BLaER1 treated with 17β-estradiol and CSF1 and Interleukin-3, amounts not matched to agents 10 nM and 100 nM (cell line): ENCODE measurements around the gene HPSE.
A peak's percentile ranks its signal among the peaks of the same experiment; 100 is the strongest.

ENCODE experiments used
- H3K27ac ChIP-seq, 11 experiments: shearing (Covaris generic); formaldehyde crosslinking; 2 replicates each; pipeline ENCODE4 v1.8.1; 2022
- H3K27me3 ChIP-seq, 11 experiments: shearing (Covaris generic); formaldehyde crosslinking; 2 replicates each; pipeline ENCODE4 v1.8.1; 2022
- H3K36me3 ChIP-seq, 11 experiments: shearing (Covaris generic); formaldehyde crosslinking; 2 replicates each; pipeline ENCODE4 v1.8.1; 2022
- H3K4me1 ChIP-seq, 10 experiments: shearing (Covaris generic); formaldehyde crosslinking; 2 replicates each; pipeline ENCODE4 v1.8.1; 2022
- H3K4me2 ChIP-seq, 11 experiments: shearing (Covaris generic); formaldehyde crosslinking; 2 replicates each; pipeline ENCODE4 v1.8.1; 2022
- H3K4me3 ChIP-seq, 10 experiments: shearing (Covaris generic); formaldehyde crosslinking; 2 replicates each; pipeline ENCODE4 v1.8.1; 2022
- H3K9ac ChIP-seq, 11 experiments: shearing (Covaris generic); formaldehyde crosslinking; 2 replicates each; pipeline ENCODE4 v1.8.1; 2022
- H3K9me3 ChIP-seq, 11 experiments: shearing (Covaris generic); formaldehyde crosslinking; replicated peaks in 1 of 11; 2 replicates each; pipeline ENCODE4 v1.8.1; 2022
- H4K20me1 ChIP-seq, 11 experiments: shearing (Covaris generic); formaldehyde crosslinking; 2 replicates each; pipeline ENCODE4 v1.8.1; 2022
- Cebpa-rat ChIP-seq, 11 experiments: shearing (Covaris generic); IDR thresholded peaks; 2 replicates each; pipeline ENCODE4 v1.8.1; 2022

HPSE gene

GRCh38 chr4:83269256-83269655, 65.4 kb downstream of the HPSE start:
- H3K4me2 ChIP-seq, result no peak overlapping the region
- no peaks in the 10 kb centered on the region for H4K20me1 ChIP-seq
- H3K27me3 ChIP-seq, result no peaks in the 10 kb centered on the region
- H3K9me3 ChIP-seq, result no peaks in the 10 kb centered on the region
- H3K27ac ChIP-seq, result no peak overlapping the region
- H3K36me3 ChIP-seq, result peaks cover 72 to 100% (median 95%) of the 10 kb centered on the region in 11 experiments
- H3K4me3 ChIP-seq, result no peak overlapping the region
- TF ChIP-seq Cebpa-rat (IDR thresholded peaks at IDR 0.05), result no peak
- H3K9ac ChIP-seq, result no peak overlapping the region
- H3K4me1 ChIP-seq, result peaks cover 0 to 20% (median 7%) of the 10 kb centered on the region in 10 experiments; a peak in 9 of 20 replicates

- peaks cover 80 to 100% (median 95%) of the 10 kb centered on the region in 11 experiments for H3K36me3 ChIP-seq
- TF ChIP-seq Cebpa-rat (IDR thresholded peaks at IDR 0.05), result no peak
- H3K4me2 ChIP-seq, result no peak overlapping the region
Measured at GRCh38 chr4:83268491-83268890, 66.2 kb downstream of the HPSE start.

DNA sequence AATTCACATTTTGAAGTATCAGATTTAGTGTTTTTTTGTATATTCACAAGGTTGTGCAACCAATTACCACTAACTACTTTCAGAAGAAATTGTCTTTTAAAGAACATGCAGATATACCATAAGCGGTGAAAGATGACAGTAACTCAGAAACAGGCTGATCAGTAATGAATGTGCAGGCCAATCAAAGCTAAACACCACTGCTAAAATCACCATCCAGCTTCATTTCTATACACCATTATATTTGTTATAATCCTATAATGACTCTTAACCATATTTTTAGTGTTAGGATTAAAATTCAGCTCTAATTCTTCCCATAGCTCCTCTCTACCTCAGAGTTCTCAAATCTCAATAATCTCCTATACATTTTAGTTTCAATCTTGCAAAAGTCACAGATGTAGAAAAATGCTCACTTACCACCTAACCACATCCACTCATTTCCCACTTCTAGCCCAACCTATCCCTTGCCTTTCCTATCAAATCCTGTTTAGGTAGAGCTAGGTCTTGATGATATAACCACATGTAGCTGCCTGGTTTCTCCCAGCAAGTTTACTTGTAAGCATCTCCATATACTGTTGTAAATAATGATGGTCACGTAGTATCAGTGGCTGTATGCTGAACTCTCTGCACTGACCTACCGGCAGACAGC, 66.7 kb downstream of the HPSE start:
- Histone ChIP-seq H3K4me1 (peaks cover 0 to 14% (median 3%) of the 10 kb centered on the region in 10 experiments; a peak in 8 of 20 replicates), H3K9ac (no peak overlapping the region), H3K4me2 (no peak overlapping the region), H3K4me3 (no peak overlapping the region), H3K9me3 (no peaks in the 10 kb centered on the region), H4K20me1 (no peaks in the 10 kb centered on the region), H3K27ac (no peak overlapping the region), H3K36me3 (peaks cover 85 to 100% (median 95%) of the 10 kb centered on the region in 11 experiments), H3K27me3 (no peaks in the 10 kb centered on the region)
- TF ChIP-seq Cebpa-rat (IDR thresholded peaks at IDR 0.05), result no peak

More at GRCh38 chr4:83268491-83268890, 66.2 kb downstream of the HPSE start:
- Histone ChIP-seq H3K27ac (no peak overlapping the region), H3K27me3 (no peaks in the 10 kb centered on the region), H4K20me1 (no peaks in the 10 kb centered on the region), H3K4me3 (no peak overlapping the region), H3K9ac (no peak overlapping the region), H3K9me3 (no peaks in the 10 kb centered on the region), H3K4me1 (peaks cover 0 to 19% (median 6%) of the 10 kb centered on the region in 10 experiments; a peak in 8 of 20 replicates)

DNA sequence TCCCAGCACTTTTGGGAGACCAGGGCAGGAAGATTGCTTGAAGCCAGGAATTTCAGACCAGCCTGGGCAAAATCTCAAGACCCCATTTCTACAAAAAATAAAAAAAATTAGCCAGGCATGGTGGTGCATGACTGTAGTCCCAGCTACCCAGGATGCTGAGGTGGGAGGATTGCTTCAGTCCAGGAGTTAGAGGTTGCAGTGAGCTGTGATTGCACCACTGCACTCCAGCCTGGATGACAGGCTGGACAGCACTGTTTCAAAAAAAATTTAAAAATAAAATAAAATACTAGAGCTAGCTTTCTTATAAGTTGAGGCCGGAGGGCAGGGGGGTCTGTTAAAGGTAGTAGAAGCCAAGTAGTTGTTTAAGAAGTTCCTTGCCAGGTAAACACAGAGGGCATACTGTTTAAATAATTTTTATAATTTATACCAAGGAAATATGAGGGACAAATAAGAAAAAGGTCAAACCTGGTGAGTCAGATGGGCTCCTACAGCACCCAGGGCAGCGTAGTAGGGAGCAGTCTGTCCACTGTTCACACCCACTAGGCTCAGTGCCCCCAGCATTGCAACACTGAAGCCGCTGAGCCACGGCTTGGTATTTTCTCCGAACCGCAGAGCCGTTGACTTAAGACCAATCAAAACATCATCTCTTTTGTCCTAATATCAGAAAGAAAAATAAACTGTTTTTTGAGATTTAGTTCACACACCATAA, 67.4 kb downstream of the HPSE start:
- no peak overlapping the region for H3K4me3 ChIP-seq
- no peak overlapping the region for H3K27ac ChIP-seq
- no peaks in the 10 kb centered on the region for H3K9me3 ChIP-seq
- H3K4me2 ChIP-seq, result no peak overlapping the region
- H3K9ac ChIP-seq, result no peak overlapping the region; a peak in 2 of 22 replicates
- TF ChIP-seq Cebpa-rat (IDR thresholded peaks at IDR 0.05), result no peak
- peaks cover 89 to 100% (median 95%) of the 10 kb centered on the region in 11 experiments for H3K36me3 ChIP-seq
- H3K4me1 ChIP-seq, result 0 out of 20 replicates have a peak, but pooled peaks cover 0 to 9% (median 0%) of the 10 kb centered on the region in 10 experiments
- H4K20me1 ChIP-seq, result no peaks in the 10 kb centered on the region
- no peaks in the 10 kb centered on the region for H3K27me3 ChIP-seq

DNA sequence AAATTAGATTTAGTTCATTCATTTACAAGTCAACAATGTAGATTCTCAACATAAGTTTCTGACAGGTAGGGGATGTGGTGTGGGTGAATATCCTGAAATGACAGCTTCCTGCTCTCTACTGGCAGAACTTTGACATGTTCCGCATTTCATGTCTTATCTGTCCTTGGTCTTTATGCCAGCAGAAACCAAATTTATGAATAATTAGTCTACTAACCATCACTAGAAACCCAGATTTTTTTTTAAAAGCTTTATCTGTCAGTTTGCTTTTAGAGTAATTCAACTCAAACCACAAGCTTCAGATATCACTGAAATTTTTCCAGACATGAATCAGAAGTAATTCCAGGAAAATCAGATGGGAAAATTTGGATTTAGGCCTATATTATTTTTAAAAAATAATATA, 68.0 kb downstream of the HPSE start:
- TF ChIP-seq Cebpa-rat (IDR thresholded peaks at IDR 0.05), result no peak
- Histone ChIP-seq H3K4me1 (0 out of 20 replicates have a peak, but pooled peaks cover 0 to 9% (median 0%) of the 10 kb centered on the region in 10 experiments), H3K27me3 (no peaks in the 10 kb centered on the region), H3K4me3 (no peak overlapping the region), H3K27ac (no peak overlapping the region), H4K20me1 (no peaks in the 10 kb centered on the region), H3K9ac (no peak overlapping the region; a peak in 1 of 22 replicates), H3K9me3 (no peaks in the 10 kb centered on the region), H3K36me3 (peaks cover 89 to 100% (median 96%) of the 10 kb centered on the region in 11 experiments), H3K4me2 (no peak overlapping the region)

GRCh38 chr4:83263106-83263505, 71.5 kb downstream of the HPSE start:
- Histone ChIP-seq H3K4me1 (peaks cover 0 to 20% (median 0%) of the 10 kb centered on the region in 10 experiments; a peak in 6 of 20 replicates), H3K27ac (no peak overlapping the region), H3K4me2 (no peak overlapping the region), H3K4me3 (no peak overlapping the region), H3K9me3 (no peaks in the 10 kb centered on the region), H3K27me3 (no peaks in the 10 kb centered on the region), H4K20me1 (no peaks in the 10 kb centered on the region), H3K9ac (no peak overlapping the region), H3K36me3 (peaks cover 66 to 97% (median 88%) of the 10 kb centered on the region in 11 experiments)
- TF ChIP-seq Cebpa-rat (IDR thresholded peaks at IDR 0.05), result no peak

GRCh38 chr4:83262682-83263081, 72.0 kb downstream of the HPSE start:
- H3K9ac ChIP-seq, result no peak overlapping the region
- H3K4me1 ChIP-seq, result peaks cover 0 to 24% (median 0%) of the 10 kb centered on the region in 10 experiments; a peak in 6 of 20 replicates
- no peaks in the 10 kb centered on the region for H3K9me3 ChIP-seq
- peaks cover 64 to 97% (median 86%) of the 10 kb centered on the region in 11 experiments for H3K36me3 ChIP-seq
- H4K20me1 ChIP-seq, result no peaks in the 10 kb centered on the region
- H3K4me3 ChIP-seq, result no peak overlapping the region
- H3K27me3 ChIP-seq, result no peaks in the 10 kb centered on the region
- no peak overlapping the region for H3K4me2 ChIP-seq
- H3K27ac ChIP-seq, result no peak overlapping the region
- TF ChIP-seq Cebpa-rat (IDR thresholded peaks at IDR 0.05), result no peak

GRCh38 chr4:83261307-83261706, 73.3 kb downstream of the HPSE start:
- no peak overlapping the region for H3K4me2 ChIP-seq
- H3K9ac ChIP-seq, result no peak overlapping the region
- peaks cover 1 to 38% (median 7%) of the 10 kb centered on the region in 10 experiments; a peak in 17 of 20 replicates for H3K4me1 ChIP-seq
- H3K4me3 ChIP-seq, result no peak overlapping the region
- H4K20me1 ChIP-seq, result no peaks in the 10 kb centered on the region
- H3K9me3 ChIP-seq, result no peaks in the 10 kb centered on the region
- peaks cover 50 to 92% (median 78%) of the 10 kb centered on the region in 11 experiments for H3K36me3 ChIP-seq
- no peak for TF ChIP-seq Cebpa-rat (IDR thresholded peaks at IDR 0.05)
- H3K27me3 ChIP-seq, result no peaks in the 10 kb centered on the region
- no peak overlapping the region for H3K27ac ChIP-seq

- peak overlapping the region in 1 of 11 experiments; percentile 13; a peak in 1 of 22 replicates for H3K4me2 ChIP-seq
- no peaks in the 10 kb centered on the region for H4K20me1 ChIP-seq
- H3K4me3 ChIP-seq, result no peak overlapping the region
- H3K9me3 ChIP-seq, result no peaks in the 10 kb centered on the region
- H3K27me3 ChIP-seq, result no peaks in the 10 kb centered on the region
- H3K27ac ChIP-seq, result no peak overlapping the region
- H3K4me1 ChIP-seq, result peaks cover 5 to 54% (median 15%) of the 10 kb centered on the region in 10 experiments; a peak in 18 of 20 replicates
- peaks cover 33 to 77% (median 64%) of the 10 kb centered on the region in 11 experiments; a peak in 21 of 22 replicates for H3K36me3 ChIP-seq
- H3K9ac ChIP-seq, result no peak overlapping the region
- TF ChIP-seq Cebpa-rat (IDR thresholded peaks at IDR 0.05), result no peak
Measured at GRCh38 chr4:83259586-83259985, 75.1 kb downstream of the HPSE start.
